ENCODE data around the gene TNS3. TPM values are rescaled to one million over a fixed set of nuclear protein-coding genes. Genes with fewer than 3 reads are reported as not detected.

Gene TNS3
- total and polyA plus RNA-seq, 2 donors (not counting 3 experiments of a cell fraction or from before 2014, with no cell fraction given): 10.4 to 45.1 TPM

DNA sequence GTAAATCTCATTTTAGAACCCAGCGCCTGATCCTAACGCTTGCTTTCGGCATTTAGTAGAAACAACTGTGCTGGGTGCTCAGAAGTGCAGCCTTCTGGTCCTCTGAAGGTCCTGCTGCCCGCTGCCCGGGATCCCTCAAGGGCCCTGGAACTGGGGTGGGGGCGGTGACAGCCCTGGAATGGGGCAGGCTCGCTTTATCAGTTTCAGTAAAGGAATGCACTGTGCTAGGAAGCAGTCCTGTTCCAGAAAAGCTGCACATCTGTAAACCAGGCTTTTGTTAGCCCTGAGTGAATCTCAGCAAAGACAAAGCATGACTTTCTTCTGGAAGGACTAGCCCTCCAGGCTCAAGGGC, 254.6 kb downstream of the TNS3 start:
- BruUV-seq (replicated peaks): no TSS peak
- no peak overlapping the region for H3K27ac ChIP-seq (ENCODE audit: insufficient read depth, low read depth, low read length)
- dilution Hi-C loops (cut with MboI; ENCODE audit: extremely low pct_ligation_motif_present, low sequenced_read_pairs) (no loop called here), intact Hi-C loops (cut with micrococcal nuclease) (loop anchor here (5.0 to 10.0 kb wide), 3 partner anchors 60 to 1763 kb away; no protein-coding TSS in a partner anchor)
- no peak overlapping the region for H3K4me2 ChIP-seq (ENCODE audit: insufficient read depth, low read length)
- H3K9me1 ChIP-seq (replicated peaks; ENCODE audit: control insufficient read depth, extremely low read depth, insufficient read depth, low read length): no peaks in the 10 kb centered on the region
- FAIRE-seq: no peak
- no peaks in the 10 kb centered on the region for H3K36me3 ChIP-seq (ENCODE audit: control insufficient read depth in 2 of 2, extremely low read depth in 1 of 2, insufficient read depth in 2 of 2, low read length in 2 of 2)
- CTCF ChIA-PET: interaction anchor here (1.0 to 3.3 kb wide), 2 partner anchors 13 to 60 kb away, joined by 3 to 29 read pairs; no protein-coding TSS in a partner anchor
- DNase-seq (ENCODE audit: low read depth, low spot score): no peak
- H3K4me1 ChIP-seq (ENCODE audit: control insufficient read depth, extremely low read depth, insufficient read depth, low read length): peaks cover 32% of the 10 kb centered on the region
- no peak overlapping the region for H3K9ac ChIP-seq (replicated peaks; ENCODE audit: extremely low read depth, insufficient read depth, low read length)
- no peaks in the 10 kb centered on the region for H3K79me2 ChIP-seq (ENCODE audit: control insufficient read depth, insufficient read depth, low read length)
- no peaks in the 10 kb centered on the region for H3K9me3 ChIP-seq (replicated peaks; ENCODE audit: control insufficient read depth, insufficient read depth, low read length)
- H3K4me3 ChIP-seq (replicated peaks in 1 of 3; ENCODE audit: insufficient read depth in 1 of 3, low read depth in 1 of 3, low read length in 3 of 3): no peak overlapping the region
- TF ChIP-seq MAX (IDR thresholded peaks at IDR 0.05; ENCODE audit: insufficient read depth, insufficient read length) (no peak), POLR2A (IDR thresholded peaks at IDR 0.05; ENCODE audit: low read depth, low read length) (no peak), CTCF (IDR thresholded peaks at IDR 0.05; ENCODE audit: extremely low read depth in 1 of 2, insufficient read depth in 1 of 2, low read depth in 1 of 2, low read length in 2 of 2) (no peak)
- H2AFZ ChIP-seq (ENCODE audit: low read depth, low read length): no peak overlapping the region
- no peaks in the 10 kb centered on the region for H4K20me1 ChIP-seq (replicated peaks; ENCODE audit: control insufficient read depth, extremely low read depth, insufficient read depth, low read length)
- H3K27me3 ChIP-seq (ENCODE audit: control insufficient read depth in 2 of 2, insufficient read depth in 2 of 2, low read length in 2 of 2): no peaks in the 10 kb centered on the region
- POLR2A ChIA-PET: no interaction called here

DNA sequence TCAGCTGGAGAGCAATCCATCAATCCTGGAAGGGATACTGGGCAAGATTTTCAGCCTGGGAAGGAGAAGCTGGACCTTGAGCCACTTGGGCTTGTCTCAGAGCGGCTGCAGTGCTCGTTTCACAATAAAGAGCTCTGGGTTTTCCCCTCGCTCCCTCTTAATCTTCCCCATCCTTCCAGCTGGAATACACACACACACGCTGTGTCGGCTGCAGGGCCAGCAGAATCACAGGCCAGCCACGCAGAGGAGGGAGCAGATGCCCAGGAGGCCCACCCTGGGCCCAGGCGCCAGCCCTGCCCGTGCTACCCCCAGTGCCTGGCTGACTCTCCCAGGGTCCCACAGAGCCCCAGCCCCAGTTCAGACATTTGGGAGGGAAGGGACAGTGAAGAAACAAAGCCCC, 255.1 kb downstream of the TNS3 start:
- H3K9ac ChIP-seq (replicated peaks; ENCODE audit: extremely low read depth, insufficient read depth, low read length): no peak overlapping the region
- H3K4me2 ChIP-seq (ENCODE audit: insufficient read depth, low read length): no peak overlapping the region
- no peak overlapping the region for H3K4me3 ChIP-seq (replicated peaks in 1 of 3; ENCODE audit: insufficient read depth in 1 of 3, low read depth in 1 of 3, low read length in 3 of 3)
- no peak overlapping the region for H2AFZ ChIP-seq (ENCODE audit: low read depth, low read length)
- POLR2A ChIA-PET: no interaction called here
- H3K4me1 ChIP-seq (ENCODE audit: control insufficient read depth, extremely low read depth, insufficient read depth, low read length): peaks cover 32% of the 10 kb centered on the region
- no peaks in the 10 kb centered on the region for H3K79me2 ChIP-seq (ENCODE audit: control insufficient read depth, insufficient read depth, low read length)
- no peaks in the 10 kb centered on the region for H3K36me3 ChIP-seq (ENCODE audit: control insufficient read depth in 2 of 2, extremely low read depth in 1 of 2, insufficient read depth in 2 of 2, low read length in 2 of 2)
- H3K9me3 ChIP-seq (replicated peaks; ENCODE audit: control insufficient read depth, insufficient read depth, low read length): no peaks in the 10 kb centered on the region
- dilution Hi-C loops (cut with MboI; ENCODE audit: extremely low pct_ligation_motif_present, low sequenced_read_pairs): no loop called here
- H4K20me1 ChIP-seq (replicated peaks; ENCODE audit: control insufficient read depth, extremely low read depth, insufficient read depth, low read length): no peaks in the 10 kb centered on the region
- no peak for TF ChIP-seq POLR2A (IDR thresholded peaks at IDR 0.05; ENCODE audit: low read depth, low read length)
- no peak for TF ChIP-seq EZH2 (IDR thresholded peaks at IDR 0.05; ENCODE audit: borderline replicate concordance, low read depth, low read length, severe bottlenecking)
- TF ChIP-seq MYC (IDR thresholded peaks at IDR 0.05; ENCODE audit: low read depth, low read length): no peak
- TF ChIP-seq POLR2AphosphoS5 (IDR thresholded peaks at IDR 0.05; ENCODE audit: insufficient read depth, low read depth, low read length): no peak
- no peak for TF ChIP-seq FOS (IDR thresholded peaks at IDR 0.05; ENCODE audit: borderline replicate concordance, insufficient read depth, low read length)
- no peak for TF ChIP-seq CTCF (IDR thresholded peaks at IDR 0.05; ENCODE audit: extremely low read depth in 1 of 2, insufficient read depth in 1 of 2, low read depth in 1 of 2, low read length in 2 of 2)
- TF ChIP-seq JUN (IDR thresholded peaks at IDR 0.05; ENCODE audit: borderline replicate concordance, insufficient read depth, insufficient read length, low read depth): no peak
- TF ChIP-seq GATA2 (IDR thresholded peaks at IDR 0.05; ENCODE audit: insufficient read depth, insufficient read length, low read depth, low read length): no peak
- no peaks in the 10 kb centered on the region for H3K27me3 ChIP-seq (ENCODE audit: control insufficient read depth in 2 of 2, insufficient read depth in 2 of 2, low read length in 2 of 2)
- H3K9me1 ChIP-seq (replicated peaks; ENCODE audit: control insufficient read depth, extremely low read depth, insufficient read depth, low read length): no peaks in the 10 kb centered on the region
- DNase-seq (ENCODE audit: low read depth, low spot score): no peak
- no peak overlapping the region for H3K27ac ChIP-seq (ENCODE audit: insufficient read depth, low read depth, low read length)
- CTCF ChIA-PET: interaction anchor here (1.0 to 3.3 kb wide), 5 partner anchors 9 to 493 kb away, joined by 3 to 29 read pairs (median 3); no protein-coding TSS in a partner anchor
- no peak for FAIRE-seq
- no TSS peak for BruUV-seq (replicated peaks)
- intact Hi-C loops (cut with micrococcal nuclease): loop anchor here (5.0 to 10.0 kb wide), 3 partner anchors 60 to 1762 kb away; no protein-coding TSS in a partner anchor

All from endothelial cell of umbilical vein (primary cell).